IMR-90 (cell line): ENCODE measurements around the gene ACTN2. TPM values are rescaled to one million over a fixed set of nuclear protein-coding genes. Genes with fewer than 3 reads are reported as not detected.

Experiments used
- ATAC-seq: fragments of 200-7000 bp; cut with Tn5 transposase; 2 replicates; pipeline ENCODE4 v1.9.1; 2020; ENCODE audit warnings: low read depth, mild to moderate bottlenecking, moderate library complexity
- BruUV-seq: library from RNA; stranded (reverse); fragments of 400-500 nt; replicated peaks from 2 replicates; lab custom pipeline; 2021; lab: Mats Ljungman, UMichigan
- CTCF ChIA-PET: fragments of 300-600 bp; formaldehyde crosslinking; extraction: SDS; loops from one replicate; lab custom pipeline; 2021; ENCODE audit warnings: antibody characterized with exemption; lab: Yijun Ruan, JAX
- POLR2A ChIA-PET: fragments of 300-600 bp; sonication (Branson Sonifier 250); formaldehyde crosslinking; loops from one replicate; lab custom pipeline; 2022; ENCODE audit warnings: antibody characterized with exemption; ENCODE audit not compliant: unreplicated experiment; lab: Charles Lee
- DNase-seq: peaks from one replicate; pipeline ENCODE4 v3.0.0; 2013
- H2AFZ ChIP-seq: replicated peaks from 2 replicates; pipeline ENCODE3; 2013; ENCODE audit warnings: low read length, mild to moderate bottlenecking; ENCODE audit not compliant: poor library complexity
- H2AK5ac ChIP-seq: 2 replicates; pipeline ENCODE4 v1.6.1; 2013; ENCODE audit warnings: low read depth, low read length, inconsistent platforms
- H2AK9ac ChIP-seq: replicated peaks from 2 replicates; pipeline ENCODE3; 2013; ENCODE audit warnings: mild to moderate bottlenecking, low read depth, low read length, moderate library complexity; ENCODE audit not compliant: poor library complexity
- H2BK120ac ChIP-seq: 2 replicates; pipeline ENCODE4 v1.6.1; 2013; ENCODE audit warnings: low read depth, low read length, inconsistent platforms
- H2BK15ac ChIP-seq: 3 replicates; pipeline ENCODE4 v1.6.1; 2013; ENCODE audit warnings: low read depth, low read length, inconsistent platforms
- H2BK20ac ChIP-seq: 2 replicates; pipeline ENCODE4 v1.6.1; 2013; ENCODE audit warnings: low read depth, mild to moderate bottlenecking, inconsistent platforms, low read length, moderate library complexity
- H2BK5ac ChIP-seq: 2 replicates; pipeline ENCODE4 v1.6.1; 2013; ENCODE audit warnings: mild to moderate bottlenecking, low read depth, low read length, inconsistent platforms; ENCODE audit not compliant: poor library complexity, severe bottlenecking
- H3K14ac ChIP-seq: replicated peaks from 2 replicates; pipeline ENCODE4 v1.6.1; 2013; ENCODE audit warnings: low read depth, low read length, inconsistent platforms
- H3K18ac ChIP-seq: 2 replicates; pipeline ENCODE4 v1.6.1; 2013; ENCODE audit warnings: low read depth, low read length, control low read depth
- H3K23ac ChIP-seq: 2 replicates; pipeline ENCODE4 v1.6.1; 2013; ENCODE audit warnings: low read depth, low read length, inconsistent platforms
- H3K27ac ChIP-seq: 2 replicates; pipeline ENCODE4 v1.5.1; 2013; ENCODE audit warnings: mild to moderate bottlenecking, control low read depth, low read length; ENCODE audit not compliant: insufficient read depth
- H3K27me3 ChIP-seq: 2 replicates; pipeline ENCODE4 v1.6.1; 2013; ENCODE audit warnings: low read length; ENCODE audit not compliant: control insufficient read depth, insufficient read depth
- H3K36me3 ChIP-seq: 2 replicates; pipeline ENCODE4 v1.6.1; 2013; ENCODE audit warnings: low read length, mixed read lengths; ENCODE audit not compliant: control insufficient read depth, insufficient read depth
- H3K4ac ChIP-seq: 2 replicates; pipeline ENCODE4 v1.6.1; 2013; ENCODE audit warnings: low read depth, low read length, inconsistent platforms
- H3K4me1 ChIP-seq: 2 replicates; pipeline ENCODE4 v1.6.1; 2013; ENCODE audit warnings: low read length, mixed read lengths; ENCODE audit not compliant: control insufficient read depth, insufficient read depth
- H3K4me2 ChIP-seq: 2 replicates; pipeline ENCODE4 v1.6.1; 2013; ENCODE audit warnings: low read depth, mild to moderate bottlenecking, control low read depth, low read length, moderate library complexity
- H3K4me3 ChIP-seq: 2 replicates; pipeline ENCODE4 v1.5.1; 2013; ENCODE audit warnings: low read depth, mild to moderate bottlenecking, control low read depth, low read length, moderate library complexity; ENCODE audit not compliant: insufficient read depth
- H3K56ac ChIP-seq: 2 replicates; pipeline ENCODE4 v1.6.1; 2013; ENCODE audit warnings: low read length, inconsistent platforms; ENCODE audit not compliant: insufficient read depth; ENCODE audit errors: extremely low read depth
- H3K79me1 ChIP-seq, 2 experiments: 2 replicates each; pipeline ENCODE4 v1.6.1; 2013; ENCODE audit warnings: low read length in 2 of 2, inconsistent platforms in 1 of 2, low read depth in 1 of 2
- H3K9ac ChIP-seq: 2 replicates; pipeline ENCODE4 v1.6.1; 2013; ENCODE audit warnings: low read depth, low read length, control low read depth
- H3K9me1 ChIP-seq: 2 replicates; pipeline ENCODE4 v1.6.1; 2013; ENCODE audit warnings: low read length, inconsistent platforms; ENCODE audit not compliant: insufficient read depth
- H3K9me3 ChIP-seq: 2 replicates; pipeline ENCODE4 v1.6.1; 2013; ENCODE audit warnings: low read length; ENCODE audit not compliant: control insufficient read depth, insufficient read depth
- H4K20me1 ChIP-seq: 2 replicates; pipeline ENCODE4 v1.6.1; 2013; ENCODE audit warnings: low read length, inconsistent platforms; ENCODE audit not compliant: insufficient read depth
- H4K5ac ChIP-seq: 2 replicates; pipeline ENCODE4 v1.6.1; 2013; ENCODE audit warnings: mild to moderate bottlenecking, low read depth, low read length, control low read depth
- H4K8ac ChIP-seq, 2 experiments: 2 replicates each; pipeline ENCODE4 v1.6.1; 2013; ENCODE audit warnings: low read depth in 2 of 2, low read length in 2 of 2, control low read depth in 1 of 2, inconsistent platforms in 1 of 2
- H4K91ac ChIP-seq: 2 replicates; pipeline ENCODE4 v1.6.1; 2013; ENCODE audit warnings: low read depth, low read length, inconsistent platforms; ENCODE audit not compliant: insufficient read depth
- CHD1 ChIP-seq: IDR thresholded peaks from 2 replicates; pipeline ENCODE4 v1.6.1; 2012; ENCODE audit warnings: low read depth, low read length, improper control_type of control experiment
- CTCF ChIP-seq: conservative IDR thresholded peaks from 2 replicates; pipeline ENCODE4 v1.5.1; 2012; ENCODE audit warnings: mild to moderate bottlenecking, low read depth, low read length, improper control_type of control experiment
- NFE2L2 ChIP-seq: fragments of 150-350 bp; IDR thresholded peaks from 2 replicates; pipeline ENCODE4 v1.6.1; 2016; ENCODE audit warnings: low read depth, mild to moderate bottlenecking, low read length
- POLR2A ChIP-seq: IDR thresholded peaks from 2 replicates; pipeline ENCODE4 v1.6.1; 2012; ENCODE audit warnings: mild to moderate bottlenecking, low read depth, low read length
- RFX5 ChIP-seq: IDR thresholded peaks from 2 replicates; pipeline ENCODE4 v1.8.0; 2012; ENCODE audit warnings: low read depth, mild to moderate bottlenecking, low read length, moderate library complexity
- USF2 ChIP-seq: fragments of 150-350 bp; IDR thresholded peaks from 2 replicates; pipeline ENCODE4 v1.6.1; 2017; ENCODE audit warnings: mild to moderate bottlenecking, antibody characterized with exemption, low read length, low read depth
- WGBS, 2 experiments: methylation state at CpG; one replicate each; pipeline versions ENCODE4 v1.1.5 to v1.1.7; 2013; ENCODE audit warnings: missing lambda C conversion rate in 2 of 2; ENCODE audit not compliant: insufficient read length in 1 of 2; ENCODE audit errors: extremely low coverage in 2 of 2; 5-methylcytosine and 5-hydroxymethylcytosine counted together
- dilution Hi-C: fragments of 300-500 bp; cut with HindIII; formaldehyde crosslinking; loops from one replicate; pipeline ENCODE4 v1.14.3; 2018; ENCODE audit warnings: low sequenced_read_pairs; ENCODE audit not compliant: unreplicated experiment
- in situ Hi-C: fragments of 300-500 bp; cut with MboI; formaldehyde crosslinking; loops from 3 replicates; pipeline ENCODE4 v1.14.3; 2019; ENCODE audit warnings: low sequenced_read_pairs, inconsistent platforms, mixed read lengths
- intact Hi-C: fragments of 100-400 bp; cut with micrococcal nuclease; formaldehyde crosslinking; loops from 2 replicates; pipeline ENCODE4 v1.10.0; 2022
- polyA plus RNA-seq, 3 experiments: library from polyadenylated mRNA; depleted of rRNA; stranded (reverse); fragments of >200 nt; gene quantifications; 2 replicates each; pipeline ENCODE4 v1.2.3, GENCODE V29; 2012; ENCODE audit warnings: low replicate concordance in 1 of 3
- total RNA-seq: library from RNA; depleted of rRNA; stranded (reverse); fragments of >200 nt; gene quantifications from 2 replicates; pipeline ENCODE4 v1.2.3, GENCODE V29; 2012

ACTN2 gene
- total and polyA plus RNA-seq, 2 of the 4 experiments (the other 2 are of a cell fraction) = under 0.01 TPM; not detected in 1

- no TSS peak for BruUV-seq
- Histone ChIP-seq H3K9ac (no peak overlapping the region), H2BK15ac (no peak overlapping the region), H2AFZ (no peak overlapping the region), H3K9me3 (no peaks in the 10 kb centered on the region), H2BK20ac (no peak overlapping the region), H3K23ac (no peak overlapping the region), H3K4me2 (no peak overlapping the region), H2BK120ac (no peak overlapping the region), H2AK5ac (no peak overlapping the region), H3K4me1 (no peaks in the 10 kb centered on the region), H2AK9ac (no peak overlapping the region), H3K4me3 (no peak overlapping the region), H4K8ac (no peak overlapping the region), H4K20me1 (no peaks in the 10 kb centered on the region), H3K56ac (no peak overlapping the region), H3K18ac (no peak overlapping the region), H4K91ac (no peak overlapping the region), H3K79me1 (no peaks in the 10 kb centered on the region), H3K14ac (no peak overlapping the region), H4K5ac (no peak overlapping the region), H3K36me3 (no peaks in the 10 kb centered on the region), H3K27me3 (no peaks in the 10 kb centered on the region), H2BK5ac (no peak overlapping the region), H3K4ac (no peak overlapping the region), H3K9me1 (no peaks in the 10 kb centered on the region), H3K27ac (no peak overlapping the region)
- CTCF ChIA-PET = interaction anchor here (0.6 to 1.1 kb wide), 5 partner anchors 9 to 769 kb away, joined by 3 to 4 read pairs (median 3); no protein-coding TSS in a partner anchor
- dilution Hi-C loops (no loop called here), in situ Hi-C loops (loop anchor here (10.0 to 25.0 kb wide), 2 partner anchors 633 to 811 kb away; no protein-coding TSS in a partner anchor), intact Hi-C loops (loop anchor here (2.0 to 10.0 kb wide), 2 partner anchors 139 to 809 kb away; no protein-coding TSS in a partner anchor)
- DNase-seq = no peak
- ATAC-seq = no peak
- no peak for TF ChIP-seq USF2
- TF ChIP-seq RFX5 = no peak
- TF ChIP-seq POLR2A = no peak
- no peak for TF ChIP-seq CTCF
- no peak for TF ChIP-seq NFE2L2
- no peak for TF ChIP-seq CHD1
- WGBS, 2 experiments = 91% methylated on average over 6 of the region's 14 CpGs; no CpG with 5 or more reads in 1 of the 2 experiments
- POLR2A ChIA-PET = no interaction called here
These were observed 67.7 kb downstream of the ACTN2 start for GRCh38 chr1:236753964-236754363.
